Measurements from ENCODE around the gene JRKL.

JRKL gene

GRCh38 chr11:96389720-96390487 is at the start of gene JRKL, which contains the start of gene CCDC82:
Gene JRKL (plus strand): TSS chr11:96390013. CDS start chr11:96390650, 637 bp downstream.
Gene CCDC82 (minus strand): TSS chr11:96389912. CDS start chr11:96384747, 5,165 bp downstream.
- Histone ChIP-seq H3K27me3 (ENCODE audit: insufficient read depth, low read length) (no peaks in the 10 kb centered on the region), H3K36me3 (ENCODE audit: insufficient read depth, low read depth, low read length) (no peaks in the 10 kb centered on the region), H3K9me3 (ENCODE audit: insufficient read depth, low read depth, low read length) (no peaks in the 10 kb centered on the region), H3K9ac (ENCODE audit: low read depth, low read length) (peak within 1 kb of the TSS; percentile 89), H3K4me1 (ENCODE audit: insufficient read depth, low read length) (peaks cover 4% of the 10 kb centered on the region; the same call in 1 of the 2 replicates), H3K27ac (ENCODE audit: low read length) (peak within 1 kb of the TSS; percentile 37), H3K4me3 (ENCODE audit: low read length) (peak within 1 kb of the TSS; percentile 93)

- no peak overlapping the region for H3K27ac ChIP-seq (ENCODE audit: low read length)
- H3K36me3 ChIP-seq (ENCODE audit: insufficient read depth, low read depth, low read length) = no peaks in the 10 kb centered on the region
- peaks cover 43% of the 10 kb centered on the region for H3K4me1 ChIP-seq (ENCODE audit: insufficient read depth, low read length)
- no peak overlapping the region for H3K4me3 ChIP-seq (ENCODE audit: low read length)
- H3K9me3 ChIP-seq (ENCODE audit: insufficient read depth, low read depth, low read length) = no peaks in the 10 kb centered on the region
- no peak overlapping the region for H3K9ac ChIP-seq (ENCODE audit: low read depth, low read length)
- H3K27me3 ChIP-seq (ENCODE audit: insufficient read depth, low read length) = peaks cover 11% of the 10 kb centered on the region
Observed at GRCh38 chr11:96340555-96340885, 49.3 kb upstream of the JRKL start.

GRCh38 chr11:96341211-96342013 is 48.4 kb upstream of the JRKL start:
- peak overlapping the region; percentile 83; the same call in 1 of the 2 replicates for H3K9ac ChIP-seq (ENCODE audit: low read depth, low read length)
- H3K4me3 ChIP-seq (ENCODE audit: low read length) = peak overlapping the region; percentile 85; the same call in 1 of the 2 replicates
- no peak overlapping the region for H3K27ac ChIP-seq (ENCODE audit: low read length)
- H3K36me3 ChIP-seq (ENCODE audit: insufficient read depth, low read depth, low read length) = no peaks in the 10 kb centered on the region
- H3K4me1 ChIP-seq (ENCODE audit: insufficient read depth, low read length) = peaks cover 34% of the 10 kb centered on the region
- no peaks in the 10 kb centered on the region for H3K9me3 ChIP-seq (ENCODE audit: insufficient read depth, low read depth, low read length)
- peaks cover 11% of the 10 kb centered on the region for H3K27me3 ChIP-seq (ENCODE audit: insufficient read depth, low read length)

- H3K4me3 ChIP-seq (ENCODE audit: low read length) = peak overlapping the region; percentile 85
- H3K36me3 ChIP-seq (ENCODE audit: insufficient read depth, low read depth, low read length) = no peaks in the 10 kb centered on the region
- peaks cover 26% of the 10 kb centered on the region for H3K4me1 ChIP-seq (ENCODE audit: insufficient read depth, low read length)
- peak overlapping the region; percentile 83; the same call in 1 of the 2 replicates for H3K9ac ChIP-seq (ENCODE audit: low read depth, low read length)
- H3K27ac ChIP-seq (ENCODE audit: low read length) = no peak overlapping the region
- peaks cover 11% of the 10 kb centered on the region for H3K27me3 ChIP-seq (ENCODE audit: insufficient read depth, low read length)
- H3K9me3 ChIP-seq (ENCODE audit: insufficient read depth, low read depth, low read length) = no peaks in the 10 kb centered on the region
Observed at GRCh38 chr11:96342014-96342960, 47.5 kb upstream of the JRKL start.

GRCh38 chr11:96342961-96343711 is 46.7 kb upstream of the JRKL start, which contains the start of gene MAML2:
Gene MAML2 (minus strand): TSS chr11:96343195. CDS start chr11:96341895, 1,300 bp downstream.
- H3K27ac ChIP-seq (ENCODE audit: low read length) = no peak within 1 kb of the TSS
- peaks cover 11% of the 10 kb centered on the region for H3K27me3 ChIP-seq (ENCODE audit: insufficient read depth, low read length)

GRCh38 chr11:96356848-96357247 is 33.0 kb upstream of the JRKL start:
- Histone ChIP-seq H3K27ac (ENCODE audit: low read length) (no peak overlapping the region), H3K36me3 (ENCODE audit: insufficient read depth, low read depth, low read length) (peaks cover 23% of the 10 kb centered on the region), H3K4me1 (ENCODE audit: insufficient read depth, low read length) (no peaks in the 10 kb centered on the region; the same call in 1 of the 2 replicates), H3K4me3 (ENCODE audit: low read length) (no peak overlapping the region), H3K9ac (ENCODE audit: low read depth, low read length) (no peak overlapping the region), H3K9me3 (ENCODE audit: insufficient read depth, low read depth, low read length) (no peaks in the 10 kb centered on the region), H3K27me3 (ENCODE audit: insufficient read depth, low read length) (no peaks in the 10 kb centered on the region)

More at GRCh38 chr11:96342961-96343711, 46.7 kb upstream of the JRKL start, which contains the start of gene MAML2:
- peak within 1 kb of the TSS; percentile 83; the same call in 1 of the 2 replicates for H3K9ac ChIP-seq (ENCODE audit: low read depth, low read length)
- no peaks in the 10 kb centered on the region for H3K36me3 ChIP-seq (ENCODE audit: insufficient read depth, low read depth, low read length)
- peak within 1 kb of the TSS; percentile 85 for H3K4me3 ChIP-seq (ENCODE audit: low read length)
- peaks cover 18% of the 10 kb centered on the region for H3K4me1 ChIP-seq (ENCODE audit: insufficient read depth, low read length)
- H3K9me3 ChIP-seq (ENCODE audit: insufficient read depth, low read depth, low read length) = peaks cover 1% of the 10 kb centered on the region; the same call in 1 of the 2 replicates

GRCh38 chr11:96357794-96358193 is 32.0 kb upstream of the JRKL start:
- Histone ChIP-seq H3K9me3 (ENCODE audit: insufficient read depth, low read depth, low read length) (no peaks in the 10 kb centered on the region), H3K27ac (ENCODE audit: low read length) (no peak overlapping the region), H3K27me3 (ENCODE audit: insufficient read depth, low read length) (no peaks in the 10 kb centered on the region), H3K4me1 (ENCODE audit: insufficient read depth, low read length) (no peaks in the 10 kb centered on the region; the same call in 1 of the 2 replicates), H3K4me3 (ENCODE audit: low read length) (no peak overlapping the region), H3K9ac (ENCODE audit: low read depth, low read length) (no peak overlapping the region), H3K36me3 (ENCODE audit: insufficient read depth, low read depth, low read length) (peaks cover 23% of the 10 kb centered on the region)

GRCh38 chr11:96358321-96358720 is 31.5 kb upstream of the JRKL start:
- H3K27ac ChIP-seq (ENCODE audit: low read length) = no peak overlapping the region
- no peak overlapping the region for H3K9ac ChIP-seq (ENCODE audit: low read depth, low read length)
- peaks cover 23% of the 10 kb centered on the region for H3K36me3 ChIP-seq (ENCODE audit: insufficient read depth, low read depth, low read length)
- H3K4me3 ChIP-seq (ENCODE audit: low read length) = no peak overlapping the region
- H3K27me3 ChIP-seq (ENCODE audit: insufficient read depth, low read length) = no peaks in the 10 kb centered on the region
- H3K4me1 ChIP-seq (ENCODE audit: insufficient read depth, low read length) = no peaks in the 10 kb centered on the region; the same call in 1 of the 2 replicates
- no peaks in the 10 kb centered on the region for H3K9me3 ChIP-seq (ENCODE audit: insufficient read depth, low read depth, low read length)

GRCh38 chr11:96361778-96362177 is 28.0 kb upstream of the JRKL start:
- peaks cover 23% of the 10 kb centered on the region for H3K36me3 ChIP-seq (ENCODE audit: insufficient read depth, low read depth, low read length)
- no peak overlapping the region for H3K27ac ChIP-seq (ENCODE audit: low read length)
- no peaks in the 10 kb centered on the region for H3K9me3 ChIP-seq (ENCODE audit: insufficient read depth, low read depth, low read length)
- H3K9ac ChIP-seq (ENCODE audit: low read depth, low read length) = no peak overlapping the region
- no peaks in the 10 kb centered on the region; the same call in 1 of the 2 replicates for H3K4me1 ChIP-seq (ENCODE audit: insufficient read depth, low read length)
- no peak overlapping the region for H3K4me3 ChIP-seq (ENCODE audit: low read length)
- H3K27me3 ChIP-seq (ENCODE audit: insufficient read depth, low read length) = no peaks in the 10 kb centered on the region

- H3K9ac ChIP-seq (ENCODE audit: low read depth, low read length) = no peak overlapping the region
- H3K27ac ChIP-seq (ENCODE audit: low read length) = no peak overlapping the region
- H3K36me3 ChIP-seq (ENCODE audit: insufficient read depth, low read depth, low read length) = peaks cover 25% of the 10 kb centered on the region
- H3K27me3 ChIP-seq (ENCODE audit: insufficient read depth, low read length) = no peaks in the 10 kb centered on the region
- H3K4me3 ChIP-seq (ENCODE audit: low read length) = no peak overlapping the region
- H3K4me1 ChIP-seq (ENCODE audit: insufficient read depth, low read length) = no peaks in the 10 kb centered on the region
- no peaks in the 10 kb centered on the region for H3K9me3 ChIP-seq (ENCODE audit: insufficient read depth, low read depth, low read length)
Observed at GRCh38 chr11:96365493-96365892, 24.3 kb upstream of the JRKL start.

Data from iPS-20b (cell line).